Ovary (tissue), 3 donors: ENCODE data around the gene ICA1.

Experiments used
- CTCF ChIP-seq, 3 donors: fragments of 450-650 bp in 2 of 3; fragments of 200-600 bp in 1 of 3; IDR thresholded peaks; one replicate each; pipeline versions ENCODE4 v1.5.1 to v1.8.0; 2016 to 2022; ENCODE audit warnings: antibody characterized with exemption in 3 of 3, mild to moderate bottlenecking in 1 of 3
- EP300 ChIP-seq: sonication (generic); formaldehyde crosslinking; IDR thresholded peaks from one replicate; pipeline ENCODE4 v1.6.1; 2017; ENCODE audit warnings: antibody characterized with exemption
- POLR2A ChIP-seq: fragments of 450-650 bp; IDR thresholded peaks from one replicate; pipeline ENCODE4 v1.6.1; 2017; ENCODE audit warnings: antibody characterized with exemption, mild to moderate bottlenecking, moderate library complexity
- donor health status: DM: no; HTN: no; CAD: no.

- no peak for TF ChIP-seq POLR2A
- no peak for TF ChIP-seq CTCF (IDR thresholded peaks at IDR 0.05)
- TF ChIP-seq EP300 = no peak
These were observed 23.2 kb upstream of the ICA1 start for GRCh38 chr7:8285155-8285554.
